ENCODE measurements around the gene PUS10.

DNA sequence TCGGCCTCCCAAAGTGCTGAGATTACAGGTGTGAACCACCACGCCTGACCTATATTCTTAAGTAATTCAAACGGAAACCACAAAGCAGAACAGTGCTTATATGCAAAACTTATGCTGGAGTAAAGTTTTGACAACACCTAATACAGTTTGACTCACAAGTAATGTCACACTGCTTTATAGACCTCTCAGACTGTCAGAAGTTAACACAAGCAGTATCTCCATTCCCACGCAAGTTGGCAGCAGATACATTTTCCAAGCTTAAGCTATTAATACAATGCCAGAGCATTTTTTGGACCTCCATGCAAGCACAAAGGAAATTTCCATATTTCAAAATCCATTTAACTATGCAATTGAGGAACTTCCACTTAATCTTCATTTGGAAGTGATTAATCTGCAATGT lies 26.6 kb upstream of the PUS10 start:
- TF ChIP-seq KDM5B (CRISPR knock-in tag; IDR thresholded peaks at IDR 0.05; ENCODE audit: borderline replicate concordance), result no peak
- TF ChIP-seq, protein P1, sequence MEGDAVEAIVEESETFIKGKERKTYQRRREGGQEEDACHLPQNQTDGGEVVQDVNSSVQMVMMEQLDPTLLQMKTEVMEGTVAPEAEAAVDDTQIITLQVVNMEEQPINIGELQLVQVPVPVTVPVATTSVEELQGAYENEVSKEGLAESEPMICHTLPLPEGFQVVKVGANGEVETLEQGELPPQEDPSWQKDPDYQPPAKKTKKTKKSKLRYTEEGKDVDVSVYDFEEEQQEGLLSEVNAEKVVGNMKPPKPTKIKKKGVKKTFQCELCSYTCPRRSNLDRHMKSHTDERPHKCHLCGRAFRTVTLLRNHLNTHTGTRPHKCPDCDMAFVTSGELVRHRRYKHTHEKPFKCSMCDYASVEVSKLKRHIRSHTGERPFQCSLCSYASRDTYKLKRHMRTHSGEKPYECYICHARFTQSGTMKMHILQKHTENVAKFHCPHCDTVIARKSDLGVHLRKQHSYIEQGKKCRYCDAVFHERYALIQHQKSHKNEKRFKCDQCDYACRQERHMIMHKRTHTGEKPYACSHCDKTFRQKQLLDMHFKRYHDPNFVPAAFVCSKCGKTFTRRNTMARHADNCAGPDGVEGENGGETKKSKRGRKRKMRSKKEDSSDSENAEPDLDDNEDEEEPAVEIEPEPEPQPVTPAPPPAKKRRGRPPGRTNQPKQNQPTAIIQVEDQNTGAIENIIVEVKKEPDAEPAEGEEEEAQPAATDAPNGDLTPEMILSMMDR (CRISPR knock-in tag; IDR thresholded peaks at IDR 0.05), result no peak
- no peak for TF ChIP-seq HINFP (CRISPR knock-in tag; IDR thresholded peaks at IDR 0.05; ENCODE audit: low read depth)
- no peak for TF ChIP-seq ZMYM2 (CRISPR knock-in tag; IDR thresholded peaks at IDR 0.05)
- no peak for TF ChIP-seq TCF12 (IDR thresholded peaks at IDR 0.05)
- TF ChIP-seq TCF12 (CRISPR knock-in tag; IDR thresholded peaks at IDR 0.05), result no peak
- no peak for TF ChIP-seq ZFX (CRISPR knock-in tag; IDR thresholded peaks at IDR 0.05; ENCODE audit: low read depth)
- no peak for TF ChIP-seq POLR2A (IDR thresholded peaks at IDR 0.05; ENCODE audit: insufficient read depth in 1 of 2, low read depth in 2 of 2, low read length in 2 of 2)
- no peak for TF ChIP-seq ZNF510 (CRISPR knock-in tag; IDR thresholded peaks at IDR 0.05; ENCODE audit: low read depth)
- TF ChIP-seq KAT7 (CRISPR knock-in tag; IDR thresholded peaks at IDR 0.05; ENCODE audit: borderline replicate concordance), result no peak
- no peak for TF ChIP-seq TSC22D2 (CRISPR knock-in tag; IDR thresholded peaks at IDR 0.05; ENCODE audit: borderline replicate concordance)
- no peak for TF ChIP-seq ZNF704 (CRISPR knock-in tag; IDR thresholded peaks at IDR 0.05; ENCODE audit: borderline replicate concordance)
- no peak for TF ChIP-seq PHF8 (CRISPR knock-in tag; IDR thresholded peaks at IDR 0.05)

Data from HepG2 (cell line).